HAP-1 (cell line): ENCODE data around the gene FPR3.
"Not testable (repeated sequence)": the region's sequence is repeated elsewhere in the genome, so short reads cannot be mapped to it uniquely, and the experiment has no call there.

ENCODE experiments used
- DNase-seq, 2 experiments: peaks; one replicate each; pipeline ENCODE4 v3.0.0-alpha.2; 2016 to 2020; ENCODE audit warnings: low spot score in 2 of 2
- H3K27me3 ChIP-seq: fragments of 250-450 bp; sonication (Bioruptor Pico); 2 replicates; pipeline ENCODE4 v1.5.1; 2020; ENCODE audit warnings: low read depth, mild to moderate bottlenecking, moderate library complexity
- H3K36me3 ChIP-seq: fragments of 250-450 bp; sonication (Bioruptor Pico); replicated peaks from 2 replicates; pipeline ENCODE4 v1.5.1; 2020; ENCODE audit warnings: mild to moderate bottlenecking
- H3K4me1 ChIP-seq: fragments of 250-450 bp; sonication (Bioruptor Pico); 2 replicates; pipeline ENCODE4 v1.5.1; 2020; ENCODE audit warnings: mild to moderate bottlenecking
- H3K4me3 ChIP-seq: fragments of 250-450 bp; sonication (Bioruptor Pico); 2 replicates; pipeline ENCODE4 v1.5.1; 2020; ENCODE audit warnings: mild to moderate bottlenecking, moderate library complexity
- H3K9me3 ChIP-seq: fragments of 250-450 bp; sonication (Bioruptor Pico); 2 replicates; pipeline ENCODE4 v1.5.1; 2020; ENCODE audit warnings: mild to moderate bottlenecking, moderate library complexity
- in situ Hi-C: fragments of 300-500 bp; cut with MboI; formaldehyde crosslinking; loops from 3 replicates; pipeline ENCODE4 v1.14.3; 2020; ENCODE audit warnings: low sequenced_read_pairs, inconsistent platforms, mixed read lengths

The FPR3 gene

GRCh38 chr19:51805396-51805795 is 10.4 kb downstream of the FPR3 start:
- H3K36me3 ChIP-seq, H3K9me3 ChIP-seq, H3K27me3 ChIP-seq, H3K4me1 ChIP-seq, H3K4me3 ChIP-seq, DNase-seq, in situ Hi-C loops: not testable (repeated sequence)

- H3K9me3 ChIP-seq, DNase-seq, in situ Hi-C loops: not testable (repeated sequence)
Observed at GRCh38 chr19:51806571-51806970, 11.6 kb downstream of the FPR3 start.

GRCh38 chr19:51807111-51807701 is 12.2 kb downstream of the FPR3 start:
- no peaks in the 10 kb centered on the region for H3K36me3 ChIP-seq
- in situ Hi-C loops, result no loop called here
- no peak overlapping the region for H3K4me3 ChIP-seq
- H3K27me3 ChIP-seq, result no peaks in the 10 kb centered on the region
- H3K4me1 ChIP-seq, result no peaks in the 10 kb centered on the region
- no peaks in the 10 kb centered on the region for H3K9me3 ChIP-seq
- DNase-seq, result no peak

More at GRCh38 chr19:51806571-51806970, 11.6 kb downstream of the FPR3 start:
- not testable (repeated sequence) for H3K4me3 ChIP-seq, H3K36me3 ChIP-seq, H3K27me3 ChIP-seq, H3K4me1 ChIP-seq

- Histone ChIP-seq H3K27me3 (no peaks in the 10 kb centered on the region), H3K9me3 (no peaks in the 10 kb centered on the region), H3K4me3 (no peak overlapping the region), H3K36me3 (no peaks in the 10 kb centered on the region), H3K4me1 (no peaks in the 10 kb centered on the region)
- in situ Hi-C loops, result no loop called here
- no peak for DNase-seq
Observed at GRCh38 chr19:51807925-51808324, 13.0 kb downstream of the FPR3 start.

- Histone ChIP-seq H3K9me3 (no peaks in the 10 kb centered on the region), H3K27me3 (no peaks in the 10 kb centered on the region), H3K4me1 (no peaks in the 10 kb centered on the region), H3K36me3 (no peaks in the 10 kb centered on the region), H3K4me3 (no peak overlapping the region)
- DNase-seq, result no peak
- in situ Hi-C loops, result no loop called here
Observed at GRCh38 chr19:51808333-51808986, 13.5 kb downstream of the FPR3 start.

GRCh38 chr19:51809787-51810186 is 14.8 kb downstream of the FPR3 start:
- Histone ChIP-seq H3K27me3 (no peaks in the 10 kb centered on the region), H3K9me3 (no peaks in the 10 kb centered on the region), H3K4me1 (no peaks in the 10 kb centered on the region), H3K36me3 (no peaks in the 10 kb centered on the region), H3K4me3 (no peak overlapping the region)
- in situ Hi-C loops, result no loop called here
- DNase-seq, result no peak

- Histone ChIP-seq H3K36me3 (no peaks in the 10 kb centered on the region), H3K9me3 (no peaks in the 10 kb centered on the region), H3K4me1 (no peaks in the 10 kb centered on the region), H3K27me3 (no peaks in the 10 kb centered on the region), H3K4me3 (no peak overlapping the region)
- in situ Hi-C loops, result no loop called here
- peak; percentile 9 to 16 for DNase-seq
Observed at GRCh38 chr19:51810223-51810622, 15.3 kb downstream of the FPR3 start.

GRCh38 chr19:51811344-51811743 is 16.4 kb downstream of the FPR3 start:
- Histone ChIP-seq H3K36me3 (no peaks in the 10 kb centered on the region), H3K27me3 (no peaks in the 10 kb centered on the region), H3K9me3 (no peaks in the 10 kb centered on the region), H3K4me3 (no peak overlapping the region), H3K4me1 (no peaks in the 10 kb centered on the region)
- in situ Hi-C loops, result no loop called here
- no peak for DNase-seq

- in situ Hi-C loops, result no loop called here
- Histone ChIP-seq H3K36me3 (no peaks in the 10 kb centered on the region), H3K27me3 (no peaks in the 10 kb centered on the region), H3K4me1 (no peaks in the 10 kb centered on the region), H3K9me3 (no peaks in the 10 kb centered on the region), H3K4me3 (no peak overlapping the region)
- no peak for DNase-seq
Observed at GRCh38 chr19:51815043-51815442, 20.1 kb downstream of the FPR3 start.

- Histone ChIP-seq H3K36me3 (no peaks in the 10 kb centered on the region), H3K4me3 (no peak overlapping the region), H3K9me3 (no peaks in the 10 kb centered on the region), H3K27me3 (no peaks in the 10 kb centered on the region), H3K4me1 (no peaks in the 10 kb centered on the region)
- in situ Hi-C loops, result no loop called here
- no peak for DNase-seq
Observed at GRCh38 chr19:51816711-51817110, 21.8 kb downstream of the FPR3 start.

GRCh38 chr19:51820011-51820410 is 25.1 kb downstream of the FPR3 start:
- Histone ChIP-seq H3K4me3 (no peak overlapping the region), H3K9me3 (no peaks in the 10 kb centered on the region), H3K4me1 (no peaks in the 10 kb centered on the region), H3K27me3 (no peaks in the 10 kb centered on the region), H3K36me3 (no peaks in the 10 kb centered on the region)
- in situ Hi-C loops, result no loop called here
- DNase-seq, result no peak

GRCh38 chr19:51820831-51821446 is 26.0 kb downstream of the FPR3 start:
- Histone ChIP-seq H3K4me3 (no peak overlapping the region), H3K9me3 (no peaks in the 10 kb centered on the region), H3K27me3 (no peaks in the 10 kb centered on the region), H3K36me3 (no peaks in the 10 kb centered on the region), H3K4me1 (no peaks in the 10 kb centered on the region)
- no peak for DNase-seq
- in situ Hi-C loops, result no loop called here

GRCh38 chr19:51821456-51821855 is 26.5 kb downstream of the FPR3 start:
- Histone ChIP-seq H3K4me3 (no peak overlapping the region), H3K4me1 (no peaks in the 10 kb centered on the region), H3K9me3 (no peaks in the 10 kb centered on the region), H3K36me3 (no peaks in the 10 kb centered on the region), H3K27me3 (no peaks in the 10 kb centered on the region)
- in situ Hi-C loops, result no loop called here
- no peak for DNase-seq

- Histone ChIP-seq H3K27me3 (no peaks in the 10 kb centered on the region), H3K4me3 (no peak overlapping the region), H3K4me1 (no peaks in the 10 kb centered on the region), H3K9me3 (no peaks in the 10 kb centered on the region), H3K36me3 (no peaks in the 10 kb centered on the region)
- in situ Hi-C loops, result no loop called here
- DNase-seq, result no peak
Observed at GRCh38 chr19:51821921-51822320, 27.0 kb downstream of the FPR3 start.
